HG02973 (cell line): Measurements from ENCODE around the gene INKA2.

Experiments
- ATAC-seq: cut with Tn5 transposase; IDR thresholded peaks from one replicate; pipeline ENCODE4 v1.9.1; 2021; ENCODE audit warnings: moderate library complexity; ENCODE audit not compliant: unreplicated experiment

Gene INKA2

DNA sequence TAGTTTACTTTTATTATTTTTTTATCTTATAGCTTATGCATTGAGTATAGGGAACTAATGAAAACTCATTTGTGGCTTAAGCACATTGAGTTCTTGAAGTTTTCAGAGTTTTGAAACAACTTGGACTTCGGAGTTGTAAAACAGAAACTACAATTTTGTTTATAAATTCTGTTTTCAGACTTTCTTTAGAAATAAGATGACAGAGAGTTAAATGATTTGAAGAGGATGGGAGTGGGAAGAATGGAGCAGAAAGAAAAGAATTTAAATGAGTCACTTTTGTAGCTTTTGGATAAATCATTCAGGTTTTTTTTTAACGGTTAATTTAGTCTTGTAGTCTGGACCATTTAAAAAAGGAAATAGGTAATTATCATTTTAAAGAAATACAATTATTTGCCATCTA lies 32.3 kb downstream of the INKA2 start:
- no peak for ATAC-seq

GRCh38 chr1:111705841-111706240 lies 33.4 kb downstream of the INKA2 start:
- no peak for ATAC-seq

GRCh38 chr1:111704776-111705175 lies 34.4 kb downstream of the INKA2 start:
- no peak for ATAC-seq

DNA sequence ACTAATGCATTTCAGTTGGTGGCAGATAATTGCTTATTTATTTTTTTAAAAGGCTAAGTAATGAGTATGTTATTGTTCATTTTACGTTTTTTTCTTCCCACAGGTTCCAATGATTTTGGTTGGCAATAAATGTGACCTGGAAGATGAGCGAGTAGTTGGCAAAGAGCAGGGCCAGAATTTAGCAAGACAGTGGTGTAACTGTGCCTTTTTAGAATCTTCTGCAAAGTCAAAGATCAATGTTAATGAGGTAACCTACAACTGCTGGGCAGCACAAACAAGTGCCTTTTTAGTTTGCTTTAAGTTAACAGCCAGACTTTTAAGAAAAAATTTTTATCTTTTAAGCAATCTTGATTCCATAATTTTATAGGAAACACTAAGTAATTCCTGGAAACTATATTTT lies 35.0 kb downstream of the INKA2 start:
- no peak for ATAC-seq

DNA sequence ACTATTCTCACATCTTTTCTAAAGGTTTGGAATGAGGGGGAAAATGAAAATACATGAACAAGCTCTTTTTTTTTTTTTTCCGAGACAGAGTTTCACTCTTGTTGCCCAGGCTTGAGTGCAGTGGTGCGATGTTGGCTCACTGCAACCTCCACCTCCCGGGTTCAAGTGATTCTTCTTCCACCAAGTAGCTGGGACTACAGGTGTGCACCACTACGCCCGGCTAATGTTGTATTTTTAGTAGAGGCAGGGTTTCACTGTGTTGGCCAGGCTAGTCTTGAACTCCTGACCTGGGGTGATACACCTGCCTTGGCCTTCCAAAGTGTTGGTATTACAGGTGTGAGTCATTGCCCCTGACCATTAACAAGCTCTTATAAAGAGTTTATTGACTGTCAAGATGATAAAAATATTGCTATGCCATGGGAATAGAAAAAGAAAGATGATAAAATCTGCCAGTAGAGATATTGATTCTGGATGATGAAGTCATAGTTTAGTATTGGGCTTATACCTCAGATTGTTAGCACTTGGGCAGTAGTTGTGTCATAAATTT lies 36.6 kb downstream of the INKA2 start:
- no peak for ATAC-seq

GRCh38 chr1:111699268-111699667 lies 39.9 kb downstream of the INKA2 start:
- ATAC-seq: no peak

GRCh38 chr1:111696330-111696729 lies 42.9 kb downstream of the INKA2 start:
- ATAC-seq: no peak

GRCh38 chr1:111695801-111696200 lies 43.4 kb downstream of the INKA2 start:
- ATAC-seq: no peak

- ATAC-seq: no peak
These were observed 47.3 kb downstream of the INKA2 start for GRCh38 chr1:111691886-111692285.

- no peak for ATAC-seq
These were observed 48.9 kb downstream of the INKA2 start for GRCh38 chr1:111690306-111690617.
